ENCODE measurements around the gene HEATR5B. TPM values are rescaled to one million over a fixed set of nuclear protein-coding genes. Genes with fewer than 3 reads are reported as not detected.

The HEATR5B gene
- total RNA-seq, 1 donor from 2014 or later: 15.7 TPM

GRCh38 chr2:37059841-37060240 lies 24.3 kb downstream of the HEATR5B start:
- no peaks in the 10 kb centered on the region for H3K9me3 Mint-ChIP-seq
- intact Hi-C loops (cut with micrococcal nuclease): no loop called here

GRCh38 chr2:37052600-37053332 lies 31.4 kb downstream of the HEATR5B start:
- Mint-ChIP-seq H3K27ac (no peak overlapping the region), H3K4me1 (ENCODE audit: low read depth) (no peaks in the 10 kb centered on the region), H3K9me3 (no peaks in the 10 kb centered on the region), H3K27me3 (ENCODE audit: insufficient read depth) (no peaks in the 10 kb centered on the region), H3K36me3 (ENCODE audit: low read depth) (peaks cover 24% of the 10 kb centered on the region), H3K4me3 (no peak overlapping the region)
- DNase-seq (ENCODE audit: low spot score): no peak
- intact Hi-C loops (cut with micrococcal nuclease): no loop called here

More at GRCh38 chr2:37059841-37060240, 24.3 kb downstream of the HEATR5B start:
- DNase-seq (ENCODE audit: low spot score): no peak
- no peak overlapping the region for H3K4me3 Mint-ChIP-seq
- peaks cover 29% of the 10 kb centered on the region for H3K36me3 Mint-ChIP-seq (ENCODE audit: low read depth)
- no peaks in the 10 kb centered on the region for H3K4me1 Mint-ChIP-seq (ENCODE audit: low read depth)
- H3K27ac Mint-ChIP-seq: no peak overlapping the region
- H3K27me3 Mint-ChIP-seq (ENCODE audit: insufficient read depth): no peaks in the 10 kb centered on the region

GRCh38 chr2:37039580-37039979 lies 44.6 kb downstream of the HEATR5B start:
- no peak overlapping the region for H3K27ac Mint-ChIP-seq
- intact Hi-C loops (cut with micrococcal nuclease): no loop called here
- H3K27me3 Mint-ChIP-seq (ENCODE audit: insufficient read depth): no peaks in the 10 kb centered on the region
- DNase-seq (ENCODE audit: low spot score): no peak
- peaks cover 9% of the 10 kb centered on the region for H3K36me3 Mint-ChIP-seq (ENCODE audit: low read depth)
- H3K4me1 Mint-ChIP-seq (ENCODE audit: low read depth): no peaks in the 10 kb centered on the region
- H3K9me3 Mint-ChIP-seq: no peaks in the 10 kb centered on the region
- H3K4me3 Mint-ChIP-seq: no peak overlapping the region

- Mint-ChIP-seq H3K4me1 (ENCODE audit: low read depth) (no peaks in the 10 kb centered on the region), H3K9me3 (no peaks in the 10 kb centered on the region), H3K27me3 (ENCODE audit: insufficient read depth) (no peaks in the 10 kb centered on the region), H3K27ac (no peak overlapping the region), H3K36me3 (ENCODE audit: low read depth) (peaks cover 6% of the 10 kb centered on the region), H3K4me3 (no peak overlapping the region)
- DNase-seq (ENCODE audit: low spot score): no peak
- intact Hi-C loops (cut with micrococcal nuclease): no loop called here
These were observed 46.4 kb downstream of the HEATR5B start for GRCh38 chr2:37037771-37038170.

GRCh38 chr2:37029758-37030157 lies 54.4 kb downstream of the HEATR5B start:
- no peak for DNase-seq (ENCODE audit: low spot score)
- no peaks in the 10 kb centered on the region for H3K27me3 Mint-ChIP-seq (ENCODE audit: insufficient read depth)
- no peaks in the 10 kb centered on the region for H3K9me3 Mint-ChIP-seq
- H3K4me3 Mint-ChIP-seq: no peak overlapping the region
- peaks cover 23% of the 10 kb centered on the region for H3K36me3 Mint-ChIP-seq (ENCODE audit: low read depth)
- intact Hi-C loops (cut with micrococcal nuclease): no loop called here
- H3K27ac Mint-ChIP-seq: no peak overlapping the region
- no peaks in the 10 kb centered on the region for H3K4me1 Mint-ChIP-seq (ENCODE audit: low read depth)

- intact Hi-C loops (cut with micrococcal nuclease): no loop called here
- H3K9me3 Mint-ChIP-seq: no peaks in the 10 kb centered on the region
- DNase-seq (ENCODE audit: low spot score): no peak
- no peak overlapping the region for H3K27ac Mint-ChIP-seq
- H3K4me3 Mint-ChIP-seq: no peak overlapping the region
- H3K36me3 Mint-ChIP-seq (ENCODE audit: low read depth): peaks cover 31% of the 10 kb centered on the region
- H3K27me3 Mint-ChIP-seq (ENCODE audit: insufficient read depth): no peaks in the 10 kb centered on the region
- H3K4me1 Mint-ChIP-seq (ENCODE audit: low read depth): no peaks in the 10 kb centered on the region
These were observed 58.1 kb downstream of the HEATR5B start for GRCh38 chr2:37026050-37026449.

GRCh38 chr2:37020887-37021796 lies 63.0 kb downstream of the HEATR5B start:
- no peak for DNase-seq (ENCODE audit: low spot score)
- no peaks in the 10 kb centered on the region for H3K27me3 Mint-ChIP-seq (ENCODE audit: insufficient read depth)
- H3K27ac Mint-ChIP-seq: no peak overlapping the region
- no peaks in the 10 kb centered on the region for H3K4me1 Mint-ChIP-seq (ENCODE audit: low read depth)
- H3K4me3 Mint-ChIP-seq: no peak overlapping the region
- intact Hi-C loops (cut with micrococcal nuclease): no loop called here
- peaks cover 21% of the 10 kb centered on the region for H3K36me3 Mint-ChIP-seq (ENCODE audit: low read depth)
- H3K9me3 Mint-ChIP-seq: no peaks in the 10 kb centered on the region

- no peak for DNase-seq (ENCODE audit: low spot score)
- no peaks in the 10 kb centered on the region for H3K9me3 Mint-ChIP-seq
- no peaks in the 10 kb centered on the region for H3K4me1 Mint-ChIP-seq (ENCODE audit: low read depth)
- no peaks in the 10 kb centered on the region for H3K27me3 Mint-ChIP-seq (ENCODE audit: insufficient read depth)
- intact Hi-C loops (cut with micrococcal nuclease): no loop called here
- H3K4me3 Mint-ChIP-seq: no peak overlapping the region
- H3K27ac Mint-ChIP-seq: no peak overlapping the region
- H3K36me3 Mint-ChIP-seq (ENCODE audit: low read depth): peaks cover 27% of the 10 kb centered on the region
These were observed 63.8 kb downstream of the HEATR5B start for GRCh38 chr2:37020212-37020886.

- H3K27me3 Mint-ChIP-seq (ENCODE audit: insufficient read depth): no peaks in the 10 kb centered on the region
- no peaks in the 10 kb centered on the region for H3K9me3 Mint-ChIP-seq
- no peak for DNase-seq (ENCODE audit: low spot score)
- intact Hi-C loops (cut with micrococcal nuclease): no loop called here
- peaks cover 10% of the 10 kb centered on the region for H3K4me1 Mint-ChIP-seq (ENCODE audit: low read depth)
- H3K27ac Mint-ChIP-seq: no peak overlapping the region
- H3K4me3 Mint-ChIP-seq: no peak overlapping the region
- peaks cover 32% of the 10 kb centered on the region for H3K36me3 Mint-ChIP-seq (ENCODE audit: low read depth)
These were observed 70.9 kb downstream of the HEATR5B start for GRCh38 chr2:37013315-37013641.

- Mint-ChIP-seq H3K9me3 (no peaks in the 10 kb centered on the region), H3K27ac (no peak overlapping the region), H3K36me3 (ENCODE audit: low read depth) (peaks cover 32% of the 10 kb centered on the region), H3K27me3 (ENCODE audit: insufficient read depth) (no peaks in the 10 kb centered on the region), H3K4me1 (ENCODE audit: low read depth) (peaks cover 10% of the 10 kb centered on the region), H3K4me3 (no peak overlapping the region)
- intact Hi-C loops (cut with micrococcal nuclease): no loop called here
- no peak for DNase-seq (ENCODE audit: low spot score)
These were observed 73.0 kb downstream of the HEATR5B start for GRCh38 chr2:37011130-37011529.

GRCh38 chr2:37005118-37005868 lies 78.9 kb downstream of the HEATR5B start:
- H3K4me1 Mint-ChIP-seq (ENCODE audit: low read depth): peaks cover 11% of the 10 kb centered on the region
- no peaks in the 10 kb centered on the region for H3K9me3 Mint-ChIP-seq
- intact Hi-C loops (cut with micrococcal nuclease): loop anchor here (1.0 kb wide), 2 partner anchors 39 to 225 kb away; partner anchors contain the start of gene STRN
- no peak overlapping the region for H3K27ac Mint-ChIP-seq
- peak overlapping the region; percentile 34 for H3K4me3 Mint-ChIP-seq
- H3K36me3 Mint-ChIP-seq (ENCODE audit: low read depth): peaks cover 30% of the 10 kb centered on the region
- no peaks in the 10 kb centered on the region for H3K27me3 Mint-ChIP-seq (ENCODE audit: insufficient read depth)
- DNase-seq (ENCODE audit: low spot score): peak; percentile 5

- Mint-ChIP-seq H3K27ac (no peak overlapping the region), H3K27me3 (ENCODE audit: insufficient read depth) (no peaks in the 10 kb centered on the region)
These were observed 83.1 kb downstream of the HEATR5B start for GRCh38 chr2:37000988-37001556.

More at GRCh38 chr2:37000988-37001556, 83.1 kb downstream of the HEATR5B start:
- Mint-ChIP-seq H3K9me3 (no peaks in the 10 kb centered on the region), H3K4me1 (ENCODE audit: low read depth) (peaks cover 11% of the 10 kb centered on the region), H3K36me3 (ENCODE audit: low read depth) (peaks cover 25% of the 10 kb centered on the region), H3K4me3 (no peak overlapping the region)
- intact Hi-C loops (cut with micrococcal nuclease): no loop called here
- no peak for DNase-seq (ENCODE audit: low spot score)

All from activated T-helper 1 cell treated with anti-CD3 and anti-CD28 coated beads, Interleukin-12 subunit alpha, Interleukin-12 subunit beta, Interleukin-2, Interleukin-4 antibody, amounts not matched to agents 30 ng/mL and 10 ng/mL and 1 ng/mL, durations not matched to agents 14 hours and 24 hours and 36 hours (primary cell).